GM12878 (cell line): ENCODE measurements around the gene SFTPB. TPM values are rescaled to one million over a fixed set of nuclear protein-coding genes. Genes with fewer than 3 reads are reported as not detected.

Experiments
- ATF7 ChIP-seq: fragments of 450-650 bp; IDR thresholded peaks from 2 replicates; pipeline ENCODE4 v1.6.1; 2016; ENCODE audit warnings: low read depth, mild to moderate bottlenecking
- BACH1 ChIP-seq: fragments of 450-650 bp; IDR thresholded peaks from 2 replicates; pipeline ENCODE4 v1.6.1; 2017; ENCODE audit warnings: mild to moderate bottlenecking, borderline replicate concordance
- BHLHE40 ChIP-seq, 2 experiments: fragments of 450-650 bp in 1 of 2; IDR thresholded peaks; 2 replicates each; pipeline ENCODE4 v1.6.1; 2011 to 2017; ENCODE audit warnings: low read depth in 2 of 2, borderline replicate concordance in 1 of 2, improper control_type of control experiment in 1 of 2, low read length in 1 of 2, mild to moderate bottlenecking in 1 of 2
- BMI1 ChIP-seq: fragments of 450-650 bp; IDR thresholded peaks from 2 replicates; pipeline ENCODE4 v1.6.1; 2016; ENCODE audit warnings: mild to moderate bottlenecking, moderate library complexity, borderline replicate concordance
- CEBPB ChIP-seq, 2 experiments: fragments of 150-350 bp in 1 of 2; IDR thresholded peaks; 2 replicates each; pipeline ENCODE4 v1.6.1; 2012 to 2014; ENCODE audit warnings: low read depth in 2 of 2, low read length in 2 of 2, borderline replicate concordance in 1 of 2, inconsistent platforms in 1 of 2
- CREM ChIP-seq: IDR thresholded peaks from 2 replicates; pipeline ENCODE4 v1.6.1; 2014; ENCODE audit warnings: antibody characterized with exemption, low read depth
- MXI1 ChIP-seq: fragments of 150-350 bp; IDR thresholded peaks from 2 replicates; pipeline ENCODE4 v1.6.1; 2011; ENCODE audit warnings: low read depth, mild to moderate bottlenecking, inconsistent platforms, low read length, improper control_type of control experiment
- MYC ChIP-seq: IDR thresholded peaks from 2 replicates; pipeline ENCODE4 v1.6.1; 2011; ENCODE audit warnings: mild to moderate bottlenecking, low read length, moderate library complexity, inconsistent platforms; ENCODE audit not compliant: insufficient read depth, insufficient replicate concordance, insufficient read length, severe bottlenecking
- NRF1 ChIP-seq: conservative IDR thresholded peaks from 2 replicates; pipeline ENCODE4 v1.6.1; 2011; ENCODE audit warnings: mild to moderate bottlenecking, low read depth, low read length, improper control_type of control experiment
- POLR2AphosphoS2 ChIP-seq: IDR thresholded peaks from 2 replicates; pipeline ENCODE4 v1.6.1; 2011; ENCODE audit warnings: low read depth, mild to moderate bottlenecking, low read length, improper control_type of control experiment, moderate library complexity
- PRDM15 ChIP-seq: fragments of 450-650 bp; formaldehyde crosslinking; IDR thresholded peaks from 2 replicates; pipeline ENCODE4 v1.4.0; 2020; ENCODE audit warnings: mild to moderate bottlenecking, moderate library complexity
- RFX5 ChIP-seq: IDR thresholded peaks from 2 replicates; pipeline ENCODE4 v1.6.1; 2011; ENCODE audit warnings: low read depth, low read length, improper control_type of control experiment
- STAT1 ChIP-seq: fragments of 450-650 bp; conservative IDR thresholded peaks from 2 replicates; pipeline ENCODE4 v1.6.1; 2014; ENCODE audit warnings: antibody characterized with exemption, mild to moderate bottlenecking
- STAT3 ChIP-seq: IDR thresholded peaks from 2 replicates; pipeline ENCODE4 v1.6.1; 2011; ENCODE audit warnings: low read depth, low read length, improper control_type of control experiment
- SUZ12 ChIP-seq: fragments of 200-600 bp; sonication (generic); IDR thresholded peaks from one replicate; pipeline ENCODE4 v1.6.1; 2018; ENCODE audit warnings: antibody characterized with exemption, mild to moderate bottlenecking; ENCODE audit not compliant: unreplicated experiment
- TBL1XR1 ChIP-seq: IDR thresholded peaks from 2 replicates; pipeline ENCODE4 v1.6.1; 2012; ENCODE audit warnings: low read depth, low read length, improper control_type of control experiment
- TCF3 ChIP-seq: IDR thresholded peaks from 2 replicates; pipeline ENCODE4 v1.6.1; 2012; ENCODE audit warnings: low read depth, mild to moderate bottlenecking, low read length, borderline replicate concordance; ENCODE audit not compliant: insufficient read depth
- YY1 ChIP-seq: IDR thresholded peaks from 2 replicates; pipeline ENCODE4 v1.6.1; 2011; ENCODE audit warnings: low read depth, mild to moderate bottlenecking, low read length
- ZBTB11 ChIP-seq: fragments of 450-650 bp; formaldehyde crosslinking; IDR thresholded peaks from 2 replicates; pipeline ENCODE4 v1.5.0; 2022; ENCODE audit warnings: mild to moderate bottlenecking, missing genetic modification characterization
- ZNF274 ChIP-seq: IDR thresholded peaks from one replicate; pipeline ENCODE4 v1.8.0; 2011; ENCODE audit not compliant: insufficient read length, insufficient read depth
- polyA plus RNA-seq, 11 experiments: library from polyadenylated mRNA; depleted of rRNA in 4 of 11; unstranded in 6 of 11; stranded (reverse) in 5 of 11; fragments of >200 nt; fragmentation: Nextera tagmentation in 4 of 11; fragmentation: Illumina TruSeq in 1 of 11; extraction: Ambion mirVana in 4 of 11; extraction: Trizol in 1 of 11; gene quantifications; 1 replicate in 1 of 11; 2 replicates in 10 of 11; pipeline versions ENCODE4 v1.2.1 to v1.2.3, GENCODE V29; 2011 to 2016; ENCODE audit warnings: inconsistent platforms in 2 of 11, missing spikeins in 2 of 11, low read depth in 1 of 11
- total RNA-seq, 4 experiments: library from RNA; depleted of rRNA in 3 of 4; stranded (reverse); fragments of >200 nt in 3 of 4; fragmentation: Illumina TruSeq in 1 of 4; extraction: Trizol in 1 of 4; gene quantifications; 2 replicates each; pipeline versions ENCODE4 v1.2.1 to v1.2.3, GENCODE V29; 2013 to 2021

The SFTPB gene
- total and polyA plus RNA-seq, 10 of the 15 experiments (the other 5 are each of a cell fraction or from before 2014, with no cell fraction given), result 0.02 to 5.3 TPM; not detected in 8

GRCh38 chr2:85611705-85612587, 56.1 kb downstream of the SFTPB start, which contains the start of gene C2orf68 (continued):
- TF ChIP-seq POLR2AphosphoS2 (peak; percentile 81), YY1 (peak; percentile 65), SUZ12 (no peak), STAT3 (no peak), BMI1 (no peak), CEBPB (IDR thresholded peaks at IDR 0.05; ENCODE audit: borderline replicate concordance in 1 of 2, low read depth in 2 of 2, low read length in 2 of 2) (no peak), STAT1 (no peak), MXI1 (peak; percentile 31; the same call in 1 of the 2 replicates), CREM (no peak; the same call in 1 of the 2 replicates), PRDM15 (CRISPR knock-in tag) (no peak), ZNF274 (no peak), TCF3 (no peak), NRF1 (no peak), ZBTB11 (CRISPR knock-in tag) (no peak), TBL1XR1 (no peak), MYC (no peak), BACH1 (peak; percentile 44; the same call in 1 of the 2 replicates), ATF7 (no peak), RFX5 (0 out of 2 replicates have a peak, but pooled peaks have one; percentile 25), BHLHE40 (IDR thresholded peaks at IDR 0.05; ENCODE audit: borderline replicate concordance in 1 of 2, low read depth in 2 of 2, low read length in 1 of 2) (0 out of 4 replicates have a peak, but pooled peaks of 1 of the 2 experiments have one; percentile 26)
